Stomach smooth muscle (tissue), 2 donors: ENCODE results near the gene EML1.

Experiments used
- H3K27ac ChIP-seq: one replicate; pipeline ENCODE4 v1.7.0; 2013; ENCODE audit warnings: mild to moderate bottlenecking, low read length, inconsistent platforms
- H3K27me3 ChIP-seq, 2 donors: one replicate each; pipeline ENCODE4 v1.7.0; 2013; ENCODE audit warnings: low read length in 2 of 2; ENCODE audit not compliant: insufficient read depth in 2 of 2, control insufficient read depth in 1 of 2
- H3K36me3 ChIP-seq, 2 donors: one replicate each; pipeline ENCODE4 v1.7.0; 2013; ENCODE audit warnings: low read length in 2 of 2; ENCODE audit not compliant: control insufficient read depth in 2 of 2, insufficient read depth in 2 of 2
- H3K4me1 ChIP-seq: one replicate; pipeline ENCODE4 v1.7.0; 2013; ENCODE audit warnings: low read length; ENCODE audit not compliant: control insufficient read depth, insufficient read depth
- H3K4me3 ChIP-seq, 2 donors: one replicate each; pipeline ENCODE4 v1.7.0; 2013; ENCODE audit warnings: low read length in 2 of 2
- H3K9ac ChIP-seq, 2 donors: one replicate each; pipeline ENCODE4 v1.7.0; 2013; ENCODE audit warnings: low read length in 2 of 2, mild to moderate bottlenecking in 1 of 2
- H3K9me3 ChIP-seq, 2 donors: one replicate each; pipeline ENCODE4 v1.7.0; 2013; ENCODE audit warnings: low read length in 2 of 2; ENCODE audit not compliant: control insufficient read depth in 2 of 2
- donor health status: healthy.
- donor health status: Pancreatic carcinoma.

EML1 gene

DNA sequence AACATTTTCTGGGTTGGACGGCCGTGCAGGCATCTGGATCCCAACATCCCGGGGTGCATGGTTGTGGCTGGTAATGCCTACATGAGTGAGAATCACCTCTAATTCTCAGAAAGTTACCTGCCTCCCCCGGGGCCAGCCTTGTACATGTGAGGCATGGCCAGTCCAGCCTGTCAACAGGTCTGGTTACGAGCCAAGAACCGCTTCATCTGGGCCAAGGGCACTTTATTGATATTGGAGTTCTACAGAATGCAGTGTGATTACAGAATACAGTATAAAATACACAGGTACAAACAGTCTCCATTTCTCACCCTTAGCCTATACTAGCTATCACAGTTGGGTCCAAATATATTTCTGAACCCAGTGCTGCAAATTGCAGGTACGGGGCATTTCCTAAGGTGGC is 187.1 kb downstream of the EML1 start:
- Histone ChIP-seq H3K27me3 (no peaks in the 10 kb centered on the region), H3K27ac (no peak overlapping the region), H3K4me1 (no peaks in the 10 kb centered on the region), H3K9me3 (peaks cover 0 to 3% of the 10 kb centered on the region in 2 donors), H3K9ac (no peak overlapping the region), H3K36me3 (no peaks in the 10 kb centered on the region), H3K4me3 (no peak overlapping the region)

DNA sequence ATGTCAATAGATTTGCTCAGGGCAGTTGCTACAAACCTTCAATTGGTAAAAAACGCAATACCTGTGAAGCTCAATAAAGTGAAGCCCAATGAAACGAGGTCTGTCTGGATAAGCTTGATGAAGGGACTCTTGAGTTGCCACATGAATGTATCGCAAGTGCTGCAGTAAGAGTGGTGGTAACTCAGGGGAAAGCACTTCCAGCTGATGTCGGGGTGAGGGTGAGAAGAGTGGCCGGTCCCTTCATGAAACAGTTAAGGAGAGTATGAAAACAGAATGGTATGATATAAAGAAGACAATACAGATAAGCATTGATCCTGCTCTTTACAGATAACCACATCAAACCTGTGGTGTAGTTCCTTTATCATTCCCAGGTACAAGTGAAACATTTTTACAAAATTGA is 188.6 kb downstream of the EML1 start:
- H3K27ac ChIP-seq = no peak overlapping the region
- no peaks in the 10 kb centered on the region for H3K36me3 ChIP-seq
- H3K9ac ChIP-seq = no peak overlapping the region
- H3K4me3 ChIP-seq = no peak overlapping the region
- H3K27me3 ChIP-seq = no peaks in the 10 kb centered on the region
- no peaks in the 10 kb centered on the region for H3K9me3 ChIP-seq
- H3K4me1 ChIP-seq = no peaks in the 10 kb centered on the region

DNA sequence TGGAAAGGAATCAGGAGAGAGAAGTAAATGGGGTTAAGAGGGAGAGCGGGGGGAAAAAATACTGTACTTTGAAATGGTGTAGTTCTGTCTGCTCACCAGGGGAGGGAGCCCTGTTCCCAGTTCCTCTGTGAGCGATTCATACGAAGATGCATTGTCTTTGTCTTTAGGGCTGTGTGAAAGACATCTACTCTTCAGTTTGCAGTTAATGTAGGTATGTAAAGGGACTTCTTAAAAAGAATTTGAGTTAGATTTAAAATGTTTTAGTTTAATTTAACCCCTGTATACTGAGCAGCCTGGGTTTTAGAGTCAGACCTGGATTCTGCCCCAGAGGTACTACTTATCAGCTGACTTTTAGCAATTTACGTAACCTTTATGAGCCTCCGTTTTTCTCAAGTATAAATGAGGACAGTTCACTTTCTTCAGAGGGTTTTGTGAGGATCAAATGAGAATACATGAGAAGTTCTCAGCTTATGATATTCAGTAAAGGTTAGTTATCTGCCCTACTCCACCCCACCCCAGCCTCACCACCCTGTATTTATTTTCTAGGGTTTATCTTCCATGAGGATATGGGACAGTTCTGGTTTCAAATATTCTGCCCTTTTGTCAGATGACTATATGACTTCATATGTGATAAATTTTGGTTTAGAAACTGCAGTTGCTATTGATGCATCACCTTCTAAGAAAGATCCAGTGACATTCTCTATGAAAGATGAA is 189.5 kb downstream of the EML1 start:
- Histone ChIP-seq H3K36me3 (no peaks in the 10 kb centered on the region), H3K9me3 (no peaks in the 10 kb centered on the region), H3K27me3 (no peaks in the 10 kb centered on the region), H3K4me1 (no peaks in the 10 kb centered on the region), H3K4me3 (no peak overlapping the region), H3K27ac (no peak overlapping the region), H3K9ac (no peak overlapping the region)

- no peaks in the 10 kb centered on the region for H3K4me1 ChIP-seq
- H3K4me3 ChIP-seq = no peak overlapping the region
- no peak overlapping the region for H3K27ac ChIP-seq
- no peak overlapping the region for H3K9ac ChIP-seq
- H3K36me3 ChIP-seq = no peaks in the 10 kb centered on the region
- H3K9me3 ChIP-seq = no peaks in the 10 kb centered on the region
- H3K27me3 ChIP-seq = no peaks in the 10 kb centered on the region
Measured at GRCh38 chr14:99983251-99984015, 190.2 kb downstream of the EML1 start.

- H3K4me1 ChIP-seq = no peaks in the 10 kb centered on the region
- no peak overlapping the region for H3K9ac ChIP-seq
- no peaks in the 10 kb centered on the region for H3K36me3 ChIP-seq
- no peak overlapping the region for H3K27ac ChIP-seq
- H3K9me3 ChIP-seq = no peaks in the 10 kb centered on the region
- no peak overlapping the region for H3K4me3 ChIP-seq
- no peaks in the 10 kb centered on the region for H3K27me3 ChIP-seq
Measured at GRCh38 chr14:99984036-99984435, 190.8 kb downstream of the EML1 start.

DNA sequence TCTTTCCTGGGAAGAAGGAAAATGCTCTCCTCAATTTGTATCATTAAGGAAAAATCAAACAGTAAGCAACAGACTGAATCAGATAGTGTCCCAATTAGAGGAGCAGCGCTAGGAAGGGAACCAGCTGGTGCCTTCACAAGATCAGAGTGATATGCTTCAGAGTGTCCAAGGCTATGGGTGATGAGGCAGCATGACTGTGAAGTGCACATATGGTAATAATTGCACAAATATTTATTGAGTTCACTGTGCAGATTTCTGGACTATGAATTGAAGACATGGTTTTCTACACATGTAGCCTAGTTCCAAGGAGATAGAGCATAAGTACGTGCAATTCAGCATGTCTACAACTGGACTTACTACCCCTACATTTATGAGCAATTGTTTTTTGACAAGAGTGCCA is 193.2 kb downstream of the EML1 start:
- no peak overlapping the region for H3K27ac ChIP-seq
- H3K36me3 ChIP-seq = no peaks in the 10 kb centered on the region
- no peaks in the 10 kb centered on the region for H3K27me3 ChIP-seq
- H3K4me3 ChIP-seq = no peak overlapping the region
- no peaks in the 10 kb centered on the region for H3K4me1 ChIP-seq
- no peaks in the 10 kb centered on the region for H3K9me3 ChIP-seq
- no peak overlapping the region for H3K9ac ChIP-seq

DNA sequence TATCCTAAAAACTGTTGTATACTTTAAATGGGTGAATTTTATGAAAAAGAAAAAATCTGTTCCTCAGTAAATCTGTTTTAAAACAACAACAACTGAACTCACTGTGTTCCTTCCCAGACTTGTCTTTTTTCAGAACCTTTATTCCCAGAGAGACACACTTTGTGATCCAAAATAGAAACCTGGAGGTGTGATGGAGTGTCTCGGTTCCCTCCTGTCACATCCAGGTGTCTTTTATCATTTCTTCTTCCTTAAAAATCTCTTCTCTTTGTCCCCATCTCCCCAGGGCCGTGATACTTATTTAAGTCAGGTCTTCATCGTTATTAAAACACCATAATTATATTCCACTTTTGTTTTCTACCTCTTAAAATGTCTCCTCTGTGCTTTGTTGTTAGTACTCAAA is 195.8 kb downstream of the EML1 start:
- H3K4me1 ChIP-seq = no peaks in the 10 kb centered on the region
- no peaks in the 10 kb centered on the region for H3K36me3 ChIP-seq
- no peak overlapping the region for H3K9ac ChIP-seq
- H3K27ac ChIP-seq = no peak overlapping the region
- H3K9me3 ChIP-seq = no peaks in the 10 kb centered on the region
- H3K27me3 ChIP-seq = no peaks in the 10 kb centered on the region
- no peak overlapping the region for H3K4me3 ChIP-seq

GRCh38 chr14:99990268-99991170 is 197.3 kb downstream of the EML1 start:
- H3K27me3 ChIP-seq = no peaks in the 10 kb centered on the region
- no peaks in the 10 kb centered on the region for H3K9me3 ChIP-seq
- H3K36me3 ChIP-seq = no peaks in the 10 kb centered on the region
- no peak overlapping the region for H3K27ac ChIP-seq
- H3K4me3 ChIP-seq = no peak overlapping the region
- no peak overlapping the region for H3K9ac ChIP-seq
- H3K4me1 ChIP-seq = no peaks in the 10 kb centered on the region

GRCh38 chr14:99991331-99991730 is 198.1 kb downstream of the EML1 start:
- H3K27me3 ChIP-seq = no peaks in the 10 kb centered on the region
- no peaks in the 10 kb centered on the region for H3K36me3 ChIP-seq
- H3K9ac ChIP-seq = no peak overlapping the region
- no peaks in the 10 kb centered on the region for H3K9me3 ChIP-seq
- no peaks in the 10 kb centered on the region for H3K4me1 ChIP-seq
- H3K4me3 ChIP-seq = no peak overlapping the region
- no peak overlapping the region for H3K27ac ChIP-seq
